Stimulated activated CD8-positive, alpha-beta memory T cell treated with anti-CD3 and anti-CD28 coated beads, Interleukin-4, amount 100 ng/mL, for 48 hours (primary cell): Measurements from ENCODE around the gene UBFD1.
"Not testable (repeated sequence)": the region's sequence is repeated elsewhere in the genome, so short reads cannot be mapped to it uniquely, and the experiment has no call there.

Experiments used
- DNase-seq: peaks from one replicate; pipeline ENCODE4 v3.0.0-alpha.2; 2020

UBFD1 gene, protein sequence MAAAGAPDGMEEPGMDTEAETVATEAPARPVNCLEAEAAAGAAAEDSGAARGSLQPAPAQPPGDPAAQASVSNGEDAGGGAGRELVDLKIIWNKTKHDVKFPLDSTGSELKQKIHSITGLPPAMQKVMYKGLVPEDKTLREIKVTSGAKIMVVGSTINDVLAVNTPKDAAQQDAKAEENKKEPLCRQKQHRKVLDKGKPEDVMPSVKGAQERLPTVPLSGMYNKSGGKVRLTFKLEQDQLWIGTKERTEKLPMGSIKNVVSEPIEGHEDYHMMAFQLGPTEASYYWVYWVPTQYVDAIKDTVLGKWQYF

DNA sequence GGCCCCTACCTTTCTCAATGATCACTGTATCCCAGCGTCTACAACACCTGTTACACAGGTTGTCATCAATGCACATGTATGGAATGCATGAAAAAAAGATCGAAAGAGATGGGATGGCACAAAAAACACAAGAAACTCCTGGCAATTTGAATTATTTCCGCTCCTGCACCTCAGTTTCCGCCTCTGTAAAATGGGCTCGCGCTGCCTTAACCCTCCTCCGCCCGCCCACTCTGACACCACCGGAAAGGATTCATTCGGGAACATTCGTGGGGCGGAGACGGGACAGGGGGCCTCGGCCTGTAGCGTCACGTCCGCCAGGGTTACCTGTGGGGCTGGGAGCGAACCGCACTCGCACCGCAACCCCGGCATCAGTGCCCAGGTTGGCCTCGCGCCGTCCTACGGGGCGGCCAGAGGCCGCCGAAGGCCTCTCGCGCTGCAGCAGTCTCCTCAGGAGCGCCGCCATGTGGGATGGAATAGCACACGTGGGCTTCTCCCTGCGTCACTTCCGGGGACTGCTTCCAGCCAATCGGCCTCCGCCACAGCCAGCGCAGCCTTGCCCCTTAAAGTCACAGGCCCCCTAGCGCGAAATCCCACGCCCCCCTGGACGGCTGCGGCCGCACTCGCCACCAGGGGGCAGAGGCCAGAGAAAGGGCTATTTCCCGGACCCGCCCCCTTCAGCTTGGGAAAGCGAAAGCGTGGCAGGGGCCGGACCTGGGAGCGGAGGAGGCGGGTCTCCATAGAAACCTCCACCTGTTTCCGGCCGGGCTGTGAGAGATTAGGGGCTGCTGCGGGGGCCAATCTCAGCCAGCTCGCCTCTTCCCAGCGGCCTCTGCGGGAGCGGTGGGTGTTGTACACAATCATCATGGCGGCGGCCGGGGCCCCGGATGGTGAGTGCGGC, at the start of gene UBFD1, which contains the start of gene EARS2:
TSS of gene UBFD1 (plus strand) at position 847 of the 898 bp plus-strand sequence. CDS start at position 863, 16 bp downstream.
TSS of gene EARS2 (minus strand) at position 470 of the 898 bp plus-strand sequence. CDS start at position 463, 7 bp downstream.
- peak; percentile 99 for DNase-seq

DNA sequence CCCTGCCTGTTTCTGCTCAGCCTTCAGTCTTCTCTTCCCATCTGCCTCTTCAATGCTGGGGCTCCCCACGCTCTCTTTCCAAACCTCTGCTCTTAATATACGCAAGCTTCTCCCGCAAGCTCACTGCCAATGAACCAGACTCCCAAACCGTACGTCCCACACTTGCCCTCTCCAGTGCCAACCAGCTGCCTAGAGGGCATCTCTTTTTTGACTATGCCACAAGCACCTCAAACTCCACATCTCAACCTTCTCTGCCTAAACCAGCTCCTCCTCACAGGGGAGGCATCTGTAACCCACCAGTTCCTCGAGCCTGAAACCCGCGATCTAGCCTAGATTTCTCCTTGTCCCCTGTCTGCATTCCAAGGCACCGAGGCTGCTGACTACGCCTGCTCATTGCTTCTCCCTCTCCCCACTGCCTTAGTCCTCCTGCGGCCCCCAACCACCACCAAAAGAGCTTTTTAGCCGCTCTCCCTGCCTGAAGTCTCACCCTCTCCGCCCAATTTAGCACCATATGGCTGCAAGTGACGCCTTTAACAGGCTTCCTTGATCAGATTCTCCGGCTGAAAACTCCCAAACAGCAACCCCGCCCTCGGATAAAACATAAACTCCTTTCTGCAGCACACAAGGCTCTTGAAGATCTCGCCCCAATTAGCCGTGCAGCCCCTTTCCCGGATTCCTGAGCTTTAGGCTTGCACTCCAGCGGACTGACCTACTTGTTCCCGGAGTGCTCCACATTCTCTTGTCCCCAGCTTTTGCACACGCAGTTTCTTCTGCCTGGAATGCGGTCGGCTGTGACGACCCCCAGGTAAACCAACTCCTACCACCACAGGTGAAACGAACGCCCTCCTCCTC, 48.7 kb upstream of the UBFD1 start:
- DNase-seq, result no peak

DNA sequence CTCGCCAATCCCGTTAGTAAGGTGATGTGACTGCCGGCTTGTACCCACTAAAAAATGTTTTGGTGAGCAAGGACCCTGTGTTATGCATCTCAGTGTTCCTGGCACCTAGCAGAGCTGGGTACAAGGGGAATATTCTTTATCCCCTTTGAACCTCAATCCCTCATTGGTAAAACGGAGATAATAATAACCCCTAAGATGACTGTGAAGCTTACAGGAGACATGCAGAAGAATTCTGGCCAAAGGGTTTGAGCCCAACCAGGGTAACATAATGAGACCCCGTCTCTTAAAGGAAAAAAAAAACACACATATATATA, 48.1 kb upstream of the UBFD1 start:
- no peak for DNase-seq

DNA sequence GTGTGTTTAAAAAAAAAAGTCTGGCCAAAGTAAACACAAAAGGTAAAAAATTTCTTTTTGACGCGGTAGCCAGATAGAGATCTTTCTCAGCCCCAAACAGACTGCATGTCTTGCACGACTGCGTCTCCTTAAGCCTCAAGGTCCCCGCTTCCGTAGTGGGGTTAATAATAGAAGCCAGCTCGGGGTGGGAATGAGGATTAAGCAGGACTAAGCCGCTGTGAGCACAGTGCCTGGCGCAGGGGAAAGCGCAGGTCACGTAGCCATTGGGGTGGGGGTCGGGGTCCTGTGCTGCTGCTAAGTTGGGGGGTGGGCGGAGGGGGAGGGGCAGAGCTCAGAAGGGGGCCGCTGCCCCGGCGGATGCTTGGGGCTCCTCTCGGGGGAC, 47.8 kb upstream of the UBFD1 start:
- peak; percentile 40 for DNase-seq

DNA sequence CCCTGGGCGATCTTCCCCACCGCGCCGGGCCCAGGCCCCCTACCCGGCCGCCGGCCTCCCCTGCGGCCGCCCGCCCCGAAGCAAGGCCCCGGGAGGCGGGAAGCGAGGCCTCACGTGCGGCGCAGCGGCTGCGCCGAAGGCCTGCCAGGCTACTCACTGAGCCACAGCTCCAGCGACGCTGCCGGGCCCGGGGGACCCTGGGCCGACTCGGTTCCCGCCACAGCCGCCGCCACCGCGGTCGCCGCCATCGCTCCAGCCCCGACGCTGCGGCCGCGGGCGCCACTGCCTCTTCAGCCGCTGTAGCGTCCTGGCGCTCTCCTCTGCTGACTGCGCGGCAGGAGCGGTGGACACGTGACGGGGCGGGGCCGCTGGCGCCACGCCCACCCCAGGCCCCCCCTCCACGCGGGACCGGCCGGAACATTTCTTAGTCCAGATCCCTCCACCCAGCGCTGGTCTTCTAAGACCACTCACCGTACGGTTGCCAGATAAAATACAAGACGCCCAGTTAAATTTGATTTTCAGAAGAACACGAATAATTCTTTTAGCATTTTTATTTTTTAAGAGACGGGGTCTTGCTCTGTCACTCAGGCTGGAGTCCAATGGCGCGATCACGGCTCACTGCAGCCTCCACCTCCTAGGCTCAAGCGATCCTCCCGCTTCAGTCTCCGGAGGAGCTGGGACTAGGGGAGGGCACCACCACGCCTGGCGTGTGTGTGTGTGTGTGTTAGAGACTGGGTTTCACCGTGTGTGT, 47.2 kb upstream of the UBFD1 start, which contains the start of gene GGA2:
TSS of gene GGA2 (minus strand) at position 331 of the 751 bp plus-strand sequence. CDS start at position 248, 83 bp downstream.
- DNase-seq, result peak; percentile 87

DNA sequence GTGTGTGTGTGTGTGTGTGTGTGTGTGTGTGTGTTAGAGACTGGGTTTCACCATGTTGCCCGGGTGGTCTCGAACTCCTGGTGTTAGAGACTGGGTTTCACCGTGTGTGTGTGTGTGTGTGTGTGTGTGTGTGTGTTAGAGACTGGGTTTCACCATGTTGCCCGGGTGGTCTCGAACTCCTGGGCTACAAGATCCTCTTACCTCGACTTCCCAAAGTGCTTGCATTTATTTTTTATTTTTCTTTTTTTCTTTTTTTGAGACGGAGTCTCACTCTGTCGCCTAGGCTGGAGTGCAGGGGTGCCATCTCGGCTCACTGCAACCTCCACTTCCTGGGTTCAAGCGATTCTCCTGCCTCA, 46.6 kb upstream of the UBFD1 start:
- DNase-seq, result not testable (repeated sequence)

DNA sequence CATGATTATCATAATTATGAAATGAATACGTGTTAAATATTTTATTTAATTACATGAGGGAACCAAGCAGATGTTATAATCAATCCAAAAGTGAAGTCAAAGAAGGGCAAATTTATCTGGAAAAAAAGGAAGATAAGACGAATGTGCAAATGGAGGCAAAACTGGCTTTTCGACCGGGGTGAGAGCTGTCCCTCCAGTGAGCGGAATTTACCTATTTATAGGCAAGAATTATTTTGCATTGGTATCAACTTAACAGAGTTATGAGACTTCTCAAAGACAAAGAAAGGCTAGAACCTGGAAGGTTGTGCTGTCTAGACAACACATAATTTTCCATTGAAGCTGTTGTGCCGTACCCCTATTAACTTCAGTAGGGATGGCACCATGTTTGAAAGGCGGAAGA, 45.8 kb upstream of the UBFD1 start:
- DNase-seq, result no peak

DNA sequence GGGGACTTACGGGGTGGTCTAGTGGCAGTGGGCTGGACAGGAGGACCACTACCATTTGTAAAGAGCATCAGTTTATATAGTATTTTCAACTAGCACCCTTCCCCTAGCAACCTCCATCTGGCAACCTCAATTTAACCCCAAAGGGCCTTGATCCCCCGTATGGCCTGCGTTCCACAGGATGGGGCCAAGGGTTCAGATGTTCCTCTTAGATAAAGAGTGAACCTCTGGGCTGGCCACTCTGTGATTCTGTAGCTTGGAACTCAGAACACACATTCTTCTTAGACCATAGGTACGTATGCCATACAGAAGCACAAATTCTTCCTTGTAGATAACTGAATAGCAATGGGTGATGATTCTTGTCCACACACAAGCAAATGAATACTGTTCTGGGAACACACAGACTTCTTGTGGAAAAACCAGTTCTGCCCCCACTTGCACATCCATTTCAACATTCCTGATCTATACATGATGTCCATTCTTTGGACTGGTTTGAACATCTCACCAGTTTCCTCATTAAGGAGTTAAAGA, 45.3 kb upstream of the UBFD1 start:
- DNase-seq, result no peak

DNA sequence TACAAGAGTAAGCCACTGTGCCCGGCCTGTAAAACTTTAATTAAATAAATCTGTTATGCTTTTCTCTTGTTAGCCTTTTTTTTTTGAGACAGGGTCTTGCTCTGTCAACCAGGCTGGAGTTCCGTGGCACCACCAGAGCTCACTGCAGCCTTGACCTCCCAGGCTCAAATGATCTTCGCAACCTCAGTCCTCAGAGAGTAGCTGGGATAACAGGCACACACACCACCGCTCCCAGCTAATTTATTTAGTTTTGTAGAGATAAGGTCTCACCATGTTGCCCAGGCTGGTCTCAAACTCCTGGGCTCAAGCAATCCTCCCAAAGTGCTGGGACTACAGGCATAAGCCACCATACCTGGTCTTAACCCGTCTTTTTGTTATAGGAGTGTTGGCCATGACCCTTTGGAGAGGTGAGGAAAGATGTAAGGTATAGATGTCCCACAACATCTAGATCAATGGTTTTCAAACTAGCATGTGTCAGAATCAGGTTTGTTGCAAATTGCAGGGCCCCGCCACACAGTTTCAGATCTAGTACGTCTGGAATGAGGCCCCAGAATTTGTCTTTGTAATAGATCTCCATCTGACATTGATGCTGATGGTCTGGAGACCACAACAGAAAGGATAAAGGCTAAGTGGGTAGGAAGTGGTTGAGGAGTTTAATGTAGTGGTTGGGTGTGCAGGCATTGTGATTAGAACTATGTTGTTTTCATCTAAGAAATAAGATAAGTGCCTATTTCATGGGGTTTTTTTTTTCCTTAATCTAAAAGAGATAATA, 43.0 kb upstream of the UBFD1 start:
- peak; percentile 44 for DNase-seq

DNA sequence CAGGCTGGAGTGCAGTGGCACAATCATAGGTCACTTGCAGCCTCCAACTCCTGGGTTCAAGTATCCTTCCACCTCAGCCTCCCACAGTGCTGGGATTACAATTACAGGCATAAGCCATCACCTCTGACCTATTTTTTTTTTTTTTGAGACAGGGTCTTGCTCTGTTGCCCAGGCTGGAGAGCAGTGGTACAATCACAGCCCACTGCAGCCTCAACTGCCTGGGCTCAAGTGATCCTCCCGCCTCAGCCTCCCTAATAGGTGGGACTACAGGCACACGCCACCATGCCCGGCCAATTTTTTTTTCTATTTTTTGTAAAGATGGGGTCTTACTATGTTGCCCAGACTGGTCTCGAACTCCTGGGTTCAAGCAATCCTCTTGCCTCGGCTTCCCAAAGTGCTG, 41.6 kb upstream of the UBFD1 start:
- no peak for DNase-seq

DNA sequence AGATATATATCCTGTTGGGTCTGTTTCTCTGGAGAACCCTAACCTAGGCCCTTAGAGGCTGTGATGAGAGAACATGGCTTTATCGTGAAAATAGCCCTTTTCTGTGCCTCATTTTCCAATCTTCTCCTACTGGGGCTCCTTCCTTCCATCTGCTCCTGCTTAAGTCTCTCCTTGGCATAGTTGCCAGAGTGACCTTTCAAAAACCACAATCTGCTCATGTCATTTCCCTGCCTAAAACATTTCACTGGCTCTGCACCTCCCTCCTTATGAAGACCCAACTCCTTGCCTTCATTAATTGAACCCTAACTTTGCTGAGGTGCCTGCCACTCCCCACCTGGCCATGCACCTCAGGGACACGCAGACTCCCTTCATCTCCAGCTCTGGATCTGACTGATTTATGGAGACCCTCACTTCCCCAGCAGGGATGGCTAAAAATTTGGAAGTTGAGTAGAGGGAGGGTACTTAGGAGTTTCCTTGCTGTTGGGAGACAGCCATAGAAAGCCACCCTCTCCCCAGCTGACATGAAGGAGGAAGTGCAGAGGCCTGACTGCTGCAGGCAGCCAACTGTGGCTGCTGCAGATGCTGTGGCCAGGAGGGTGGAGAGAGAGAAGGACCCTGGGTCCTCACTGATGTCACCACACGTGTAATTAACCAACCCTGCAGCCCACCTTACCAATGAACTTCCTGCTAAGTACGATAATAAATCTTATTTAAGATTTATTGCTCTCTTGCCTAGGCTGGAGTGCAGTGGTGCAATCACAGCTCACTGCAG, 41.0 kb upstream of the UBFD1 start:
- DNase-seq, result no peak

DNA sequence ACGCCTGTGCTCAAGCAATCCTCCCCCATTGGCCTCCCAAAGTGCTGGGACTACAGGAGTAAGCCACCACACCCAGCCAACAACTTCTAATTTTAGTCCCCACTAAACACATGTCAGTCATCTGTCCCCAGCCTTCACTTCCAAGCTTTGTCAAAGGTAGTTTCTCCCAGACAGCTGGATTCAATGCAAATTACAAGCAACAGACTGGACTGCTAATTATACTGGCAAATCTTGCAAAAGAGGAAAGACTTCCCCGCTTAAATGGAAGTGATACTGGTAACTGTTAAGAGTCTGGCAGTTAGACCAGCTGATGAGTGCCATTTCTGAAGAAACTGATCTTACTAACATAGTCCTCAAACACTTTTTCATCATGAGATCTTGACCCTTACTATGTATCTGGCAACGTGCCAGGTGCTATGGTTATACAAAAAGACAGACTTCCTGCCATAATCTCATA, 39.1 kb upstream of the UBFD1 start:
- no peak for DNase-seq

DNA sequence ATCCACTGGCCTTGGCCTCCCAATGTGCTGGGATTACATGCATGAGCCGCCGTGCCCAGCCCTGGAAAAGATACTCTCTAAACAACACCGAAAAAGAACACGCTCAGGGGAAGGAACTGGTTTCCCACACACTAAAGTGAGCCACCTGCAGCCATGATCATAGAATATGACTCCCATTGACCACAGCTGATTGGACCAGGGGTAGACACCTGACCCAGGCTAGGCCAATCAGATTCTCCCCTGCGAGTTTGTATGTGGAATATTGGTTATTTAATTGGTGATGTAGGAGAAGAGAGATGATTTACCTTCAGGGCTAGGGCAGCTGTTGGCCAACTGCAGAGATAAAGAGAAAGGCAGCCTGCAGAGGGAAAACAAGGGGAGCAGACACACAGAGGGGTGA, 38.2 kb upstream of the UBFD1 start:
- no peak for DNase-seq

DNA sequence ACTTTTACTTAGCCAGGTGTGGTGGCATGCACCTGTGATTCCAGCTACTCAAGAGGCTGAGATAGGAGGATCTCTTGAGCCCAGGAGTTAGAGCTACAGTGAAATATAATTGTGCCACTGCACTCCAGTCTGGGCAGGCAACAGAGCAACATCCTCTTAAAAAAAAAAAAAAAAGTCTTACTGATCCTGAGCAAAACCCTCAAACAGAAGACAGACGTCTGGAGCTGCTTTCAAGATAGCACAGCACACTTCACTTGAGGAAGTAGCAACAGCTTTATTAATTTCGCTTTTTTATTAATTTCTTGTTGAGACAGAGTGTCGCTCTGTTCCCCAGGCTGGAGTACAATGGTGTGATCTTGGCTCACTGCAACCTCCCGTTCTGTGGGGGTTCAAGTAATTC, 37.0 kb upstream of the UBFD1 start:
- no peak for DNase-seq

DNA sequence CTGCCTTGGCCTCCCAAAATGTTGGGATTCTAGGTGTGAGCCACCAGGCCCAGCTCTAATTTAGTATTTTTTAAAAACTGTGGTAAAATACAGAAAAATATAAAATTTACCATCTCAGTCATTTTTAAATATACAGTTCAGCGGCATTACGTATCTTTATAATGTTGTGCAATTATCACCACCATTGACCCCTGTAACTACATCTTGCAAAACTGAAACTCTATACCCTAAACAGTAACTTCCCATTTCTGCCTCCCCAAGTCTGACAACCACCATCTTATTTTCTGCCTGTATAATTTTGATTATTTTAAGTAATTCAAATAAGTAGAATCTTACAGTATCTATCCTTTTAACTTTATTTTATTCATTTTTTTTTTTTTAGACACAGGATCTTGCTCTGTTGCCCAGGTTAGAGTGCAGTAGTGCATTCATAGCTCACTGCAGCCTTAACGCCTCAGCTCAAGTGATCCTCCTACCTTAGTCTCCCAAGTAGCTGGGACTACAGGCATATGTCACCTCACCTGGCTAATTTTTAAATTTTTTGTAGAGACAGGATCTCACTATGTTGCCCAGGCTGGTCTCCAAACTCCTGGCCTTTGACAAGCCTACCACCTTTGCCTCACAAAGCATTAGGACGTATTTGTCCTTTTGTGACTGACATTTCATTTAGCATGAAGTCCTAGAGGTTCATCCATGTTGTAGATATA, 36.3 kb upstream of the UBFD1 start:
- DNase-seq, result no peak

DNA sequence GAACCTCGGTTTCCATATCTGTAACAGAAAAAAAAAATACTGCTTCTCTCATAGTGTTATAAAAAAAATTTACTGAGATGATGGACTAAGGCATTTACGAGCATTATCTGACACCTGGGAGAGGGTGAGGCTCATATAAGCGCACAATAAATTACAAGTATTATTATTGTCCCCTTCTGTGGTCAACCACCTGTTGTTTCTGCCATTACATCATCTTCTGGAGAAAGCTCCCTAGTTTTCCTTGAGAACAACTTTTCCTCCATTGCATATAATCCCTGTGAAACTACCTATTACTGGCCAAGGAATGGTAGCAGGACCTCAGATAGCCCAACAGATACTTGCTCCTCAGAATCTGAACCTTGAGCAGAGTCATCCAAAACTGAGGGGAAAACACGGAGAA, 35.6 kb upstream of the UBFD1 start:
- no peak for DNase-seq

DNA sequence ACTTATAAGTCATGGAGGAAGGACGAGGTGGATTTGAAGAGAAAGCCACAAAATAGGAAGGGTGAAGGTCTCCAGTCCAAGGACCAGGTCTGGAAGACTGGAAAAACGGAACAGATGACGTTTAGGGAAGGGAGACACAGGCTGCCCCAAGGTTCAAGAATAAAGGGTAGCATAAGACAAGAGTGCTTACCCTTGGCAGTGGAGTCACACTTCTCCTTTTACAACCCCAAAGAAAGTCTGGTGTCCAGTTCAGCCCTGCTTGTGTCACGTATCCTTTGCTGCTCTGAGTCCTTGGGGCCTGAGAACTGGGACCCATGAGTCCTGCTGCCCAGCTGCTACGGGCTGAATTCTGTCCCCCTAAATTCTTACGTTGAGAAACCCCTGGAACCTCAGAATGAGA, 34.2 kb upstream of the UBFD1 start:
- no peak for DNase-seq

DNA sequence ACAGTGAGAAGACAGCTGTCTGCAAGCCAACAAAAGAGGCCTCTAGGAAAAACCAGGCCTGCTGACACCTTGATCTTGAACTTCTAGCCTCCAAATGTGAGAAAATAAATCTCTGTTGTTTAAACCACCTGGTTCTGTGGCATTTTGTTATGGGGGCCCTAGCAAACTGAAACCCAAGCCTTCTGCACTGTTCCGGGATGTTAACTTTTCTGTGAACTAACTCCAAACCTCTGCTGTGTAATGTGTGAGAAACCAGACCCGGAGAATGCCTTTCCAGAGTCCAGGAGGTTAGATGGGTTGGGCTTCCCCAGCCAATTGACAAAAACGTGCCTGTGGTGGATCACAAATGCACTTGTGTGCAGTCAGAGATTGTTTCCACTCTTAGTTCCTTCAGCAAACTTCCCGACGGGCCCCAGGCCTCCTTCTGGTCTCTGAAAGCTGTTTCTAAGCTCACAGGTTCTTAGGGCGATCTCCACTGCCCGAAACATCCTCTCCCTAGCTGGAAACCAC, 33.6 kb upstream of the UBFD1 start:
- no peak for DNase-seq

DNA sequence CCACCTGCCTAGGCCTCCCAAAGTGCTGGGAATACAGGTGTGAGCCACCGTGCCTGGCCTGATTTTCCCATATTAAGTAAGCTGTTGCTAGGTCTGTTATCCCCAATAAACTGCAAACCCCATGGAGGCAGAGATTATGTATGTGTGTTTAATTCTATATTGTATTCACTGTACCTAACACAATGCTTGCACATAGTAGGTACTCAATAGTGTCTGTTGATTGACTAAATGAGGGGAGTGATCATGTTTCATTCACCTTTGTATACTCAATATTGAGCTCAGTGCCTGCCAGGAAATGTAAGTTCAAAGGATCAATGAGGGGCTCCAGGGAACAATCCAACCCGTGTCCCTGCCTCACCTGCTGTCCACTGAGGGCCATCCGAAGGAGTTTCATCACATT, 32.6 kb upstream of the UBFD1 start:
- no peak for DNase-seq
